Kasumi-1 (cell line): ENCODE measurements around the gene B3GALT5.

Experiments used
- DNase-seq, 2 experiments: peaks; one replicate each; lab custom pipeline; 2025; lab: John Stamatoyannopoulos, UW

B3GALT5 gene

DNA sequence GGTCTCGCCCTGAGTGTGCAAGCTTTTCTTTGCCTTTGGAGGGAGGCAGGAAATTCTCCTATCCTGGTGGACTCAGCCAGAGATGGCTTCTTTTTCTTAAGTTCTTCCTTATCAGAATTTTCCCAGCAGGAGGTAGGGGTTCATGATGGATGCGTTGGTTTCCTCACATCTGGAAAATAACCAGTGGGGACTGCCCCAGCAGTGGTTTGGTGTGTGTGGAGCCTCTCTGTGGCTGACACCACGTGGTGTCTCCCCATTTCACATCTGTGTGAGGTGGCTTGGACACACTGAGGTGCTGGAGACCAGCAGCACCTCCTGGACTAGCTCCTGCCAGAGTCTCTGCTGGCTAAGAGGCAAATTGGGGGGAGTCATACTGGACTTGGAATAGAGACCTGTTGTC, 32.6 kb downstream of the B3GALT5 start:
- DNase-seq = no peak

DNA sequence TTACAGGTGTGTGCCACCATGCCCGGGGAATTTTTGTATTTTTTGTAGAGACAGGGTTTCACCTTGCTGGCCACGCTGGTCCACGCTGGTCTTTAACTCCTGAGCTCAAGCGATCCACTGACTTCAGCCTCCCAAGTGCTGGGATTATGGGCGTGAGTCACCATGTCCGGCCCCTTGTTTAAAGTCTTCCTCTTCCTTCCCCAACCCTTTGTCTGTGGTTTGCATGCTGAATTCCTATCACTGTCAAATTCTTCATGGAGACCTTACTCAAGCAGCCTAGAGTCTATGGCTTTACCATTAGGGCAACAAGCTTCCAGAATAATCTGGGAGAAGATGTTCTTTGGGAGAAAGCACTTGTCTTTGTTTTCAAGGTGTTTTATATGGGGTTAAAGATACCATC, 34.7 kb downstream of the B3GALT5 start:
- DNase-seq = no peak

DNA sequence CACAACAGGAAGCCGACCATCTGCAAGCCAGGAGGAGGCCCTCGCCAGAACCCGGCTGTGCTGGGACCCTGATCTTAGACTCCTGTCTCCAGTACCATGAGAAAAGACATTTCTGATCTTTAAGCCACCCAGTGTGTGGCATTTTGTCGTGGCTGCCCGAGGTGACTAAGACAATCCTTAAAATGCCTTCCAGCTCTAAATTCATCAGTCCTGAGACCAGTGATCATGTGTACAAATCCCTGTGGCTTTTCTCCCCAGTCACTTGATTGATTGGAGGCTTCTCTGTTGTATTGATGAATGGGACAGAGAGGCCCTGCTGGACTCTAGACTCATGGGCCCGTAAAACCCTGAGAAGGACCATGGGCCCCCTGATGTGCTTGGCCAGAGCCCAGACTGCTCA, 36.1 kb downstream of the B3GALT5 start:
- no peak for DNase-seq

DNA sequence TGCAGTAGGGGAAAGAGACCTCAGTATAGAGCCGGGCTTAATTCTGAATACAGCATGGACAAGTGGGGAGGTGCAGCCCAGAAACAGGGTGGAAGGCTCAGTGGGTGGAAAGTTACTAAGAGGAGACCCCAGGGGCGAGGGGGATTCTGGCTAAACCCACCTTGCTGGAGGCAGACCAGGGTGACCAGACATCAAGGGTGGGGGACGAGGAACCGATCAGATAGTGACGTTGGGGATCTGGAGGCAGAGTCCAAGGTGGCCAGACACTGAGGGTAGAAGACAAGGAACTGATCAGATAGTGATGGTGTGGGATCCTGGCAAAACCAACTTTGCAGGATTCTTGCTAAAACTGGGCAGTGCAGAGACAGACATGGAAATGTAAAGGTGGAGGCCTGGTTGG, 36.8 kb downstream of the B3GALT5 start:
- DNase-seq = no peak

DNA sequence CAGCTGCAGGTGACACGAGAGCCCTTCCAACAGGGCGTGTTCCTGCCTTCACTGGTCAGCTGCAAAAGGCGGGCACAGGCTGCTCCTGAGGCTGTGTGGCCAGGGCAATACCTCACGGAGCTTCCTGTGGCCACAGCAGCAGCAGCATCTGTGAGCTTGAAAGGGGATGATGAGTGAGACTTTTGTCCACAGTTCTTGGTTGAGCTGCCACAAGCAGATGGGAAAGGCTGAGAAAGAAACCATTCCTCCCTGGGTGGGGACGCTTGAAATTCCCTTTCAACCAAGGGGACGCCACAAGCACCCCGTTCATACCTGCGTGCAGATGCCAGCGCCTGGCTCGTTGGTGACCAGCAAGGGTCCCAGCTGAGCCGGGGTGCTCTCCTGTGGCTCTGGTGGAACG, 37.6 kb downstream of the B3GALT5 start:
- no peak for DNase-seq

DNA sequence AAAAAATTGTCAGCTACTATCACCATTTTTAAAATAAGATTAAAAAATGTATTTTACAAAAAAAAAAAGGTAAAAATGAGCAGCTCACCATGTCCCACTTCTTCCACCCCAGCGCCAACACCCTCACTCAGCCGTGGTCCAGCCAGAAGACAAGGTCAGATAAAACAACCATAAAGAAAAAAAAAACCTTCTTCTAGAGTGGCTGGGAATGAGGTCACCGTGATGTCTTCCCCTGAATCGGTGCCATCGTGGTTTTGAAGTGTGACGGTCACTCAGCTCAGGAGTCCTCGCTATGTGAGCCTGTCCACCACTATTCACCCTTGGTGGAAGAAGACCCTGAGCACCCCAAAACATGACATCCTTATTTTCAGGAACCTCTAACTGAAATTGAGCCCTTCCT, 38.1 kb downstream of the B3GALT5 start:
- DNase-seq = no peak

DNA sequence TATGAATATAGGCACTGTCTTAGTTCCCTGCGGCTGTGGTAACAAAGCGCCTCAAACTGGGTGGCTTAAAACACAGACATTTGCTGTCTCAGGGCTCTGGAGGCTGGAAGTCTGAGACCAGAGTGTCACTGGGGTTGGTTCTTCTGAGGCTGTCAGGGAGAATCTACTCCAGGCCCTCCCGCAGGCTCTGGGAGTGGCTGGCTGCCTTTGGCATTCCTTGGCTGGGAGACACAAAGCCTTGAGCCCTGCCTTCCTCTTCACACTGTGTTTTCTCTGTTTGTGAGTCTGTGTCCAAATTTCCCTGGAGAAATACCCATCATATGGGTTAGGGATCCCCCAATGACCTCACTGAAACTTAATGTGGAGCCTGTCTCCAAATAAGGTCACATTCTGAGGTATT, 38.5 kb downstream of the B3GALT5 start:
- DNase-seq = no peak

DNA sequence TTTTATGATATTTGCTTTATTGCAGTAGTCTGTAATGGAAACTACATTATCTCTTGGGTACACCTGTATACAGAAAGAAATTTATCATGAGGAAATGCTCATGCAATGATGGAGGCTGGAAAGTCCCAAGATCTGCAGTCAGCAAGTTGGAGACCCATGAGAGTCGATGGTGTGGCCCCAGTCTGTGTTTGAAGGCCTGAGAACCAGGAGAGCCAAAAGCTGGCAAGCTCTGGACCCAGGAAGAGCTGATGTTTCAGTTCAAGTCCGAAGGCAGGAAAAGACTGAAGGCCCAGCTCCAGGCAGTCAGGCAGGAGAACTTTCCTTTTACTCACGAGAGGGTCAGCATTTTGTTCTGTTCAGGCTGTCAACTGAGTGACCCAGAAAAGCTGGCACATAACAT, 42.2 kb downstream of the B3GALT5 start:
- no peak for DNase-seq

DNA sequence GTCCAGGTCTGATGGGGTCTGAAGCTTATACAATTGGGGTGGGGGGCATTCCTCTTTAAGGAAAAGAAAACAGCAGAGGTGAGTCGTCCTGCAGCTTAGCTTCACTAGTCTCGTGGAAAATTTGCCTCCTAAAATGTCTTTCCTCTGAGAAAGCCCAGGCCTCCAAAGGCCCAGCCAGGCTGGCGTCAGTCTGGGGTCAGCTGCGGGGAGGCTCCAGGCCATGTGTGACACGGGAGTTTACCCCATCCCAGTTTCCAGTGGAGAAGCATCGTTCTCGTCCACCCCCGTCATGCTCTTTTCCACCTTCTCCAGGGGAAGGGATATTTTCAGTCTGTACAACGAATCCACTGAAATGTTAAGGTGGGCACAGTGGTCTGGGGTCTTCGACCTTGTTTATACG, 42.8 kb downstream of the B3GALT5 start:
- no peak for DNase-seq

DNA sequence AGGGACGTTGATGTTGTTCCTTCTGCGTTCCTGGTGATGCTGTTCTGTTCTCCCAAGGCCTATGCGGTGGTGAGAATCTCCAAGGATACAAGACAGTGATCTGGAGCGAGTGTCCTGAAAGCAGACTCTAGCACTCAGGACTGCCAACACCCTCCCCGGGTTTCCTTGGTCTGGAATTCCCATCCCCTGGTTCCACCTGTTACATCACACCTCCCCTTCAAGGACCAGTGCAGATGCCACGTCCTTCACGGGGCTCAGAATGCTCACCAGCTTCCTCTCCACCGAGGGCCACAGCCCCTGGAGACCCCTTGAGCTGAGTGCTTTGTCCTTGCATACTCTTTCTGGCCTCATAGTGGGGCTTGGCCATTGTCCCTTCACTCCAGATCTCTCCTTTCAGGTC, 43.5 kb downstream of the B3GALT5 start:
- DNase-seq = no peak

DNA sequence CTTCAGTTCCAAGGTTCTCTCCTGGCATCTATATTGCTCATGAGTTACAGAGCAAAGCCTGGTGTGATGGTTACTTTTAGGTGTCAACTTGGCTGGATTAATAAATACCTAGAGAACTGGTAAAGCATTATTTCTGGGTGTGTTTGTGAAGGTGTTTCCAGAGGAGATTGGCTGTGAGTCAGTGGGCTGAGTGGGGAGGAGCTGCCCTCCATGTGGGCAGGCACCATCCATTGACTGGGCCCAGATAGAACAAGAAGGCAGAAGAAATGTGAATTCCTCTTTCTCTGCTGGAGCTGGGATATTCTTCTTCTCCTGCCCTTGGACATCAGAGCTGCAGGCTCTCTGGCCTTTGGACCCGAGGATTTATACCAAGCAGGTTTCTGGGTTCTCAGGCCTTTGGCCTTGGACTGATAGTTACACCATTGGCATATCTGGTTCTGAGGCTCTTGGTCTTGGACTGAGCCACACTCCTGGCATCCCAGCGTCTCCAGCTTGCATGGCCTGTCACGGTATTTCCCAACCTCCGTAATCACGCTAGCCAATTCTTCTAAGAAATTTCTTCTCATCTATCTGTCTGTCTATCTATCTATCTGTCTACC, 44.5 kb downstream of the B3GALT5 start:
- DNase-seq = no peak

DNA sequence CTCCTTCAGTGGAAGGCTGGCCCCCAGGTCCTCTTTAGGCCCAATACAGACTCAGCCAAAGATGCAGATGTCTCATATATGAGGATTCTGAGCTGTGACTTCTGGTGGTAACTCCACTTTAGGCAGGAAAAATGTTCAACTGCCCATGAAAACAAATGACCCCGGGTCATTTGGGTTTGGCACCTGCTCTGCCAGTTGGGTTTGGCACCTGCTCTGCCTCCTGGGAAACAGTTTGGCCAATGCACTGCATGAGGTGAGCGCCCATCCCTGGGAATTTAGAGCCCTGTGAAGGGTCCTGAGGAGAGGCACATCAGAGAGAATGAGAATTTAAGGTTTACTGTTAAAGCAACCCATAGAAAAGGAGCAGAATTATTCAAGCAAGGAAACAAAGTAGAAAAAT, 45.3 kb downstream of the B3GALT5 start:
- DNase-seq = no peak

DNA sequence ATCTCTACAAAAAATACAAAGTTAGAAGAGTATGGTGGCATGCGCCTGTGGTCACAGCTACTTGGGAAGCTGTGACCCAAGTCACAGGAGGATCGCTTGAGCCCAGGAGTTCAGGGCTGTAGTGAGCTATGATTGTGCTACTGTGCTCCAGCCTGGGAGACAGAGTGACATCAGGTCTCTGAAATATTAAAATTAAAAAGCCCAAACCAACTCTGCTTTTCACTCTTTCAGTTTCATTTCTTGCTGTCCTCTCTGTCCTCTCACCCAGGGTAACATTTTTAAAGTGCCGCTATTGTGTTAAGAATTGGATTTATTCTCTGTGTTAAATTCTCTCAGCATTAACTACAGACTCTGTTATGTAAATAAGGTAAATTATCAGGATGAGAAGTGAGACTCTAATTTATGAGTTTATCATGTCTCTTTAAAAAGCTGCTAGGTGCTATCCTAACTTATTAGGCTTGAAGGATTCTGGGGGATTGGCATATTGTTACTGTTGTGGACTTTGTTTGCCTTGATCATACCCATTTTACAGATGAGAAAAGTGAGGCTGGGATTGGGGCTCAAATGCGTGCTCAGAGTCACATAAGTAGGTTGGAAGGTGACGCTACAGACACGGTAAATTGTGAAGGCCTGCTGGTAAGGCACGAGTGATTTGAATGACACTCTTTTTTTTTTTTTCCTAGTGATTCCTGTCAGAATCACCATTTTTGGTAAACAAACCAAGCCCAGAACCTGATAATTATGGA, 46.5 kb downstream of the B3GALT5 start:
- no peak for DNase-seq

DNA sequence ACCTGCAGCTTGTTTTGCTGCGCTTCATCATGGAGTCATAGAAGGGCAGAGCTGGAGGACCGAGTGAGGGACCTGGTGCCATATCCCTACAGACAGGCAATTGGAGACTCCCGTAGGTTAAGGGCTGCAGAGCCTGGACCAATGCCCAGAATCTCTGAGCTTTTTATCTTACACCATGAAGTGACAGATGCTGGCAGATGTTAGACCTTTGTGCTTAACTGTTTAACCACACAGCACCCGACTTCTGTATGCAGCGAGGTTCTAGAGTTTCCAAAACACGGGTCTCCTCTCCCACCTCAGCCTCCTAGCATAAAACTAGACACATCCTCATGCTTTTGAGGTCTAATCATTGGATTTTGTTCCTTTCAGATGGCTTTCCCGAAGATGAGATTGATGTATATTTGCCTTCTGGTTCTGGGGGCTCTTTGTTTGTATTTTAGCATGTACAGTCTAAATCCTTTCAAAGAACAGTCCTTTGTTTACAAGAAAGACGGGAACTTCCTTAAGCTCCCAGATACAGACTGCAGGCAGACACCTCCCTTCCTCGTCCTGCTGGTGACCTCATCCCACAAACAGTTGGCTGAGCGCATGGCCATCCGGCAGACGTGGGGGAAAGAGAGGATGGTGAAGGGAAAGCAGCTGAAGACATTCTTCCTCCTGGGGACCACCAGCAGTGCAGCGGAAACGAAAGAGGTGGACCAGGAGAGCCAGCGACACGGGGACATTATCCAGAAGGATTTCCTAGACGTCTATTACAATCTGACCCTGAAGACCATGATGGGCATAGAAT, 47.6 kb downstream of the B3GALT5 start:
- DNase-seq = no peak

DNA sequence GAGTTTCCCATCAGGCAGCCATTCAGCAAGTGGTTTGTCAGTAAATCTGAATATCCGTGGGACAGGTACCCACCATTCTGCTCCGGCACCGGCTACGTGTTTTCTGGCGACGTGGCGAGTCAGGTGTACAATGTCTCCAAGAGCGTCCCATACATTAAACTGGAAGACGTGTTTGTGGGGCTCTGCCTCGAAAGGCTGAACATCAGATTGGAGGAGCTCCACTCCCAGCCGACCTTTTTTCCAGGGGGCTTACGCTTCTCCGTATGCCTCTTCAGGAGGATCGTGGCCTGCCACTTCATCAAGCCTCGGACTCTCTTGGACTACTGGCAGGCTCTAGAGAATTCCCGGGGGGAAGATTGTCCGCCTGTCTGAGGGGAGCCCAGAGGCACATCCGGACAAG, 48.4 kb downstream of the B3GALT5 start:
- no peak for DNase-seq

DNA sequence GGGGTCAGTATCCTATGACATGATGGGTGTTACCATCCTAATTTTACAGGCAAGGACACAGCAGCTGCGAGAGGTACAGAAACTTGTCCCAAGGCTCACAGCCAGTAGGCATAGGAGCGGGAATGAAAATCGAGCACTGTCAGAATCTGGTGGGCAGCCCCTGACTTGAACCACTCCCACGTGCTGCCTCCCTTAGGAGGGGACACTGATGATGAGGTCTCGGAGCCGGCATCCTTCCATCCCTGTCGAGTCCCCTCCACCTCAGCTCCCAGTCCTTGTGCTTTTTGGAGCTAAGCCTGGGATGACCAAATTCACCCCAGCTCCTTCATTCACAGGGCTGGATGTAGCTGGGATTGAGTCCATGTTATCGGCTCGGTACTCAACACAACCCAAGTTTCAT, 49.0 kb downstream of the B3GALT5 start:
- no peak for DNase-seq

DNA sequence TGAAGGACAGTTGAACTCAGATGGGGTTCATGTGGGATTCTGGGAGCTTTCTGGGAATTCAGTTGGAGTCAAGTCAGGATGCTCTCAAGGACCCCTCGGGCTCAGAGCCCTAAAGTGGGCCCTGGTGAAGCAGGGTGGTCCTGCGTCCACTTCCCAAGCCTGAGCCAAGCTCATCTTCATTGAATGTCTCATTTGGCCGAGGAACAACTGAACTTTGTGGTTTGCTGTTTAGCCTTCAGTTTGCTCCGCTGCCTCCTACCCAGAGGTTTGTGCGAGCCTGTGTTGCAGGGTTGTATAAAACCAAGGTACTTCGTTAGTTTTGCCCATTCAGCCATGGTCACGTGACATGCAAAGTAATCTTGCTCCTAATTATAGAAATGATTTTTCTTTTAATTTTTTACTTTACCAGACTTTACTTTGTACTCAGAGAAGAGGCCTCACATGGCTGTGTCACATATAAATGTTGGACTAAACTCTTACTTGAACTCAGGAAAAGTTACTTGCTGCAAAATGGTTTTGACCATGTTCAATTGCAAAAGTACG, 49.7 kb downstream of the B3GALT5 start:
- DNase-seq = no peak

DNA sequence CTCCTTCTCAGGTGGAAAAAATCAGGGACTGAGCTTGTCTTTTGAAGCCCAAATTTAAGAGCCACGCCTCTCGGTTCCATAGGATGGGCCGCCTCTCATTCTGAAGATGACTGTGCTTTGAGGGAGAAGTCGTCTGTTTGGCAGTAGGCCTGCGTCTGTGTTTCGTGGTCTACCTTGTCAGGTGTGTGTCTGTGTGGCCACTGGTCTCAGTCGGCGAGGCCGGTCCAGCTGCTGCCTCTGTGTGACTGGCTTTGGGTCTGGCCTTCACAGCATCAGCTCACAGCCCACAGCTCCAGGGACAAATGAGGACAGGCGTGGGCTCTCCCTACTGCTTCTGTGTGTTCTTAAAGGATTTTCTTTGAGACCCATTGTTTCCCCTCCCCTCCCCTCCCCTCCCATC, 50.3 kb downstream of the B3GALT5 start:
- no peak for DNase-seq

DNA sequence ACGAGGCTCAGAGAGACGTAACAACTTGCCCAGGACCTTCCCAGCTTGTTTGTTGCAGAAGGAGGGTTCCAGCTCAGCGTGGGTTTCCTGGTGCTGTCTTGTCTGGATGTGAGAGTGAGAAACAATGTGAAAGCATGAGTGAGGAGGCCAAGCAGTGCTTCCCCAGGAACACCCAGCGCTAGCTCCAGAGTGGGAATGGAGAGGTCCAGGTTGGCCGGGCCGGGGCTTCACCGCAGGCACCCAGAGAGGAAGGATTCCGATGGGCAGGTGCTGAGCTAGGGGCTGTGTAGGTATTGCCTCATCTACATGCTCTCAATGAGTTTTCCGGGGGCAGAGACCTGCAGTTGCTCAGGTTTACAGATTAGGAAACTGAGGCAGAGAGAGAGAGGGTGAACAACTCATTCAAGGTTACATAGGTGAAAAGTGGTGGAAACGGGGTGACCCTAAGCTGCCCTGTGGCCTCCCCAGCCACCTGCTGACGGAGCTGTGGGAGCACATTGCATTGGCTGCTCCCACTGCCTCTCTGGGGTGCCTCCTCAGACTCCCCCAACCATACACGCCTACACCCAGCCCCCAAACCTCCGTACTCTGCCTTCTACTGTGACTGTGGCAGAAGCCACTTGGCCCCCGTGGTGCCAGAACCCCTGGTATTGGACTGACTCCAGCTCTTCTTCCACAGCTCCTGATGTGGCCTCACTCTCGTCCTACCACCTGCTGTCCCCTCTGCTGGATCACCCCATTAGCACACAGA, 51.2 kb downstream of the B3GALT5 start:
- DNase-seq = no peak

DNA sequence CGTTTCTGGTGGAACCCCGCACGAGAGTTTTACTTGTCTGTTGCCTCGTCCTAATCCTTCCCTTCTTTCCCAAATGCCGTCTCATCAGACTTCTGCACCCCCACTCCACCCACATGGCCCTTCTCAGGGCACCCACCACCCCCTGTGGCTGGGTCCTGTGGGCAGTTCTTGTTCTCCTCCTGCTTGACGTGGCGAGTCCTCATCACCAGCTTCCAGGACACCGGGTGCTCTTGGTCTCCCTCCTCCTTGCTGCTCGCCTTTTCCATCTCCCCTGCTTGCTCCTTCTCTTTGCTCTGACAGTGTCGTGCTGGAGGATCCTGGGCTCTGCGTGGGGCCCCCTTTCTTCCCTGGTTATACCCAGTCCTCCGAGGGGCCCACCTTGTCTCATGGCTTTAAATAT, 51.8 kb downstream of the B3GALT5 start:
- no peak for DNase-seq

DNA sequence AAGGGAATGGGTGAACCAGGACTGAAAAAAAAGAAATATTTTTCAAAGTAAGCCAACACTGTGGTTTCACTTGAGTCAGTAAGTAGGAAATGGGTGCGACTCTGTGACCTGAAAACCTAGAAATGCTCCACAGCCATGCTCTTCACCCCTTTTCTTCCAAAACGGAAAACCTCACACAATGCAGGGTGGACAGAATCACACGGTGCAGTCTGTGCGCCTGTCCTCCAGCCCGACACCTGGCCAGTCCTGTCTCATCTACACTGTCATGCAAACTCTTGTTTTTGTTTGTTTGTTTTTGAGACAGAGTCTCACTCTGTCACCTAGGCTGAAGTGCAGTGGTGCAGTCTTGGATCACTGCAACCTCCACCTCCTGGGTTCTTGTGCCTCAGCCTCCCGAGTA, 53.3 kb downstream of the B3GALT5 start:
- no peak for DNase-seq

DNA sequence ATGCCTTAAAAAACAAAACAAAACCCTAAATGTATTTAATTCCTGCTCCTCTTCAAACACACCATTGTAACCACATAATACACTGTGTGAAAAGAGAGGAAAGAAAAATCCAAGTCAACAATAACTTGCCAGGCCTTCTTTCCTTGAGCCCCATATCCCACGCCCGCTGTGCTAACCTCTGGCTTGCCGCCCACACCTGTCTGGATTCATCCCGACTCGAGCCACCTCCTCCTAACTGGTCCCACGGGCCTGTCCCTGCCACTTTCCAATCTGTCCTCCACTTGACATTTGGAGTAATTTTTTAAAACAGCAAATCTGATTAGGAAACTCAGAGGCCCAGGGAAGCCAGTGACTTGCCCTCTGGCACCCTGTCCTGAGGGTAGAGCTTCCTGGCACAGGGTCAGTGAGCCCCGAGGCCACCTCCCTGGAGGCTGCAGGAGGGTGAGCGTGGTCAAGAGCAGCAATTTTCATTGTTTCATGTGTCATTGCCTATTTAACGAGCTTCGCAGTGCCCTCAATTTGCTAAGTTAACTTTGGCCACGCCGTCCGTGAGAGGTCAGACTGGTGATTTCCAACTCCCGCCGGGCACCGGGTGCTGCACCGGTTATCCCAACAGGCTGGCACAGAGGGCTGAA, 54.1 kb downstream of the B3GALT5 start:
- DNase-seq = no peak
